CD4-positive, alpha-beta T cell (primary cell): ENCODE data around the gene ZCCHC12. TPM values are rescaled to one million over a fixed set of nuclear protein-coding genes. Genes with fewer than 3 reads are reported as not detected.

ENCODE experiments used
- ATAC-seq: fragments of 200-7000 bp; cut with Tn5 transposase; one replicate; pipeline ENCODE4 v1.10.0; 2022; ENCODE audit warnings: mild to moderate bottlenecking; ENCODE audit not compliant: poor library complexity
- CTCF ChIA-PET: fragments of 350-600 bp; sonication (Branson Sonifier 250); formaldehyde crosslinking; loops from one replicate; lab custom pipeline; 2021; ENCODE audit warnings: antibody characterized with exemption, inconsistent platforms; lab: Charles Lee
- POLR2A ChIA-PET: fragments of 350-600 bp; sonication (Branson Sonifier 250); formaldehyde crosslinking; loops from one replicate; lab custom pipeline; 2021; ENCODE audit warnings: antibody characterized with exemption, inconsistent platforms; lab: Charles Lee
- DNase-seq, 14 experiments: peaks; one replicate each; pipeline ENCODE4 v3.0.0-alpha.2; 2013 to 2020; ENCODE audit warnings: mixed read lengths in 2 of 14
- H3K27ac ChIP-seq, 2 donors: one replicate each; pipeline versions ENCODE4 v1.5.1 to v1.7.0; 2013; ENCODE audit warnings: low read length in 2 of 2, low read depth in 1 of 2, mild to moderate bottlenecking in 1 of 2
- H3K27me3 ChIP-seq, 2 experiments: 1 replicate in 1 of 2; 2 replicates in 1 of 2; pipeline versions ENCODE4 v1.6.1 to v1.7.0; 2013; ENCODE audit warnings: low read length in 2 of 2, control low read depth in 1 of 2, mild to moderate bottlenecking in 1 of 2, moderate library complexity in 1 of 2; ENCODE audit not compliant: insufficient read depth in 2 of 2, control insufficient read depth in 1 of 2
- H3K36me3 ChIP-seq: one replicate; pipeline ENCODE4 v1.6.1; 2013; ENCODE audit warnings: low read length, control low read depth; ENCODE audit not compliant: insufficient read depth
- H3K4me1 ChIP-seq: one replicate; pipeline ENCODE4 v1.6.1; 2013; ENCODE audit warnings: low read length, control low read depth; ENCODE audit not compliant: insufficient read depth
- H3K4me3 ChIP-seq: one replicate; pipeline ENCODE4 v1.5.1; 2013; ENCODE audit warnings: mild to moderate bottlenecking, low read length, moderate library complexity
- H3K9me3 ChIP-seq, 2 experiments: 1 replicate in 1 of 2; 2 replicates in 1 of 2; pipeline versions ENCODE4 v1.6.1 to v1.7.0; 2013; ENCODE audit warnings: low read length in 2 of 2, mild to moderate bottlenecking in 2 of 2, control low read depth in 1 of 2, moderate library complexity in 1 of 2; ENCODE audit not compliant: control insufficient read depth in 1 of 2, insufficient read depth in 1 of 2
- H3K27ac Mint-ChIP-seq: one replicate; pipeline ENCODE4 v1.8.0; 2020; ENCODE audit warnings: mixed read lengths
- H3K27me3 Mint-ChIP-seq: one replicate; pipeline ENCODE4 v1.8.0; 2021; ENCODE audit warnings: mixed read lengths
- H3K36me3 Mint-ChIP-seq: one replicate; pipeline ENCODE4 v1.8.0; 2021; ENCODE audit warnings: low read depth, mixed read lengths
- H3K4me1 Mint-ChIP-seq: one replicate; pipeline ENCODE4 v1.8.0; 2021; ENCODE audit warnings: low read depth, mixed read lengths
- H3K4me3 Mint-ChIP-seq: one replicate; pipeline ENCODE4 v1.8.0; 2020; ENCODE audit warnings: mild to moderate bottlenecking, mixed read lengths
- H3K9me3 Mint-ChIP-seq: one replicate; pipeline ENCODE4 v1.8.0; 2020; ENCODE audit warnings: mixed read lengths
- CTCF ChIP-seq: fragments of 200-600 bp; IDR thresholded peaks from one replicate; pipeline ENCODE4 v1.8.0; 2022; ENCODE audit warnings: antibody characterized with exemption, mild to moderate bottlenecking
- intact Hi-C, 2 experiments: fragments of 100-400 bp; cut with DNase I in 1 of 2; cut with micrococcal nuclease in 1 of 2; formaldehyde crosslinking; loops; one replicate each; pipeline versions ENCODE4 v1.15.1 to v1.9.0; 2023 to 2025; cut with DNase I, micrococcal nuclease
- total RNA-seq, 174 experiments: library from RNA in 2 of 174; stranded (reverse) in 2 of 174; gene quantifications; one replicate each; pipeline ENCODE4 v1.2.3 and lab custom pipeline; 2021 to 2026

Gene ZCCHC12
- total RNA-seq, 2 experiments from 2014 or later: 0.14 to 0.47 TPM

GRCh38 chrX:118780911-118781310, 42.7 kb upstream of the ZCCHC12 start:
- Mint-ChIP-seq H3K27me3 (peaks cover 8% of the 10 kb centered on the region), H3K9me3 (no peaks in the 10 kb centered on the region), H3K27ac (no peak overlapping the region), H3K4me3 (no peak overlapping the region), H3K36me3 (no peaks in the 10 kb centered on the region), H3K4me1 (no peaks in the 10 kb centered on the region)
- no peak overlapping the region for H3K27ac ChIP-seq
- no peak overlapping the region for H3K4me3 ChIP-seq
- no peaks in the 10 kb centered on the region for H3K9me3 ChIP-seq
- POLR2A ChIA-PET: no interaction called here
- intact Hi-C loops: no loop called here
- no peaks in the 10 kb centered on the region for H3K27me3 ChIP-seq
- ATAC-seq (no peak), DNase-seq (no peak)
- H3K4me1 ChIP-seq: no peaks in the 10 kb centered on the region
- TF ChIP-seq CTCF: no peak
- H3K36me3 ChIP-seq: no peaks in the 10 kb centered on the region
- CTCF ChIA-PET: no interaction called here

- intact Hi-C loops: no loop called here
- H3K27ac ChIP-seq: no peak overlapping the region
- Mint-ChIP-seq H3K4me1 (no peaks in the 10 kb centered on the region), H3K4me3 (no peak overlapping the region), H3K36me3 (no peaks in the 10 kb centered on the region), H3K27me3 (peaks cover 29% of the 10 kb centered on the region), H3K27ac (no peak overlapping the region), H3K9me3 (no peaks in the 10 kb centered on the region)
- H3K9me3 ChIP-seq: no peaks in the 10 kb centered on the region
- H3K27me3 ChIP-seq: peaks cover 0 to 5% of the 10 kb centered on the region in 2 experiments
- ChIA-PET POLR2A (no interaction called here), CTCF (no interaction called here)
- no peaks in the 10 kb centered on the region for H3K36me3 ChIP-seq
- no peak for DNase-seq
- no peak overlapping the region for H3K4me3 ChIP-seq
- ATAC-seq: no peak
- no peaks in the 10 kb centered on the region for H3K4me1 ChIP-seq
- no peak for TF ChIP-seq CTCF
Measured at GRCh38 chrX:118795528-118796280, 27.9 kb upstream of the ZCCHC12 start.

- Mint-ChIP-seq H3K27ac (no peak overlapping the region), H3K36me3 (no peaks in the 10 kb centered on the region), H3K9me3 (no peaks in the 10 kb centered on the region), H3K4me3 (no peak overlapping the region), H3K27me3 (peaks cover 13% of the 10 kb centered on the region), H3K4me1 (no peaks in the 10 kb centered on the region)
- no peaks in the 10 kb centered on the region for H3K27me3 ChIP-seq
- POLR2A ChIA-PET: no interaction called here
- H3K27ac ChIP-seq: no peak overlapping the region
- no peaks in the 10 kb centered on the region for H3K36me3 ChIP-seq
- H3K4me3 ChIP-seq: no peak overlapping the region
- H3K9me3 ChIP-seq: no peaks in the 10 kb centered on the region
- DNase-seq (no peak), ATAC-seq (no peak)
- no peaks in the 10 kb centered on the region for H3K4me1 ChIP-seq
- no peak for TF ChIP-seq CTCF
- intact Hi-C loops: no loop called here
- CTCF ChIA-PET: no interaction called here
Measured at GRCh38 chrX:118802857-118803256, 20.8 kb upstream of the ZCCHC12 start.
